Measurements from ENCODE around the gene TMEM256. TPM values are rescaled to one million over a fixed set of nuclear protein-coding genes. Genes with fewer than 3 reads are reported as not detected.
A peak's percentile ranks its signal among the peaks of the same experiment; 100 is the strongest.

The TMEM256 gene
- total RNA-seq, 1 donor = 43.7 TPM

DNA sequence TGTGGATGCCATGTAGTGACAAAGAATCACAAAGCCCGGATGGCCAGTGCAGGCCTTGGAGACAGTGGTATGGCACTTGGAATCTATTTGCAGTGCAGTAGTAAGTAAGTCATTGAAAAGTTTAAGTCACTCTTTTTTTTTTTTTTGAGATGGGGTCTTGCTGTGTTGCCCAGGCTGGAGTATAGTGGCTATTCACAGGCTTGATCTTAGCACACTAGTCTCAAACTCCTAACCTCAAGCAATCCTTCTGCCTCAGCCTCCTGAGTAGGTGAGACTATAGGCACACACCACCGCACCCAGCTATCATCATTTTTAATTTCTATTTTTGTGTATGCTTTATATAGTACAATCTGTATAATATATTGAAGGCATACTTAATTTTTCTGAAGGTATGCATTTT lies 5.3 kb downstream of the TMEM256 start:
- no peak overlapping the region for H3K4me3 ChIP-seq (ENCODE audit: low read depth, low read length)
- TF ChIP-seq, protein P1, sequence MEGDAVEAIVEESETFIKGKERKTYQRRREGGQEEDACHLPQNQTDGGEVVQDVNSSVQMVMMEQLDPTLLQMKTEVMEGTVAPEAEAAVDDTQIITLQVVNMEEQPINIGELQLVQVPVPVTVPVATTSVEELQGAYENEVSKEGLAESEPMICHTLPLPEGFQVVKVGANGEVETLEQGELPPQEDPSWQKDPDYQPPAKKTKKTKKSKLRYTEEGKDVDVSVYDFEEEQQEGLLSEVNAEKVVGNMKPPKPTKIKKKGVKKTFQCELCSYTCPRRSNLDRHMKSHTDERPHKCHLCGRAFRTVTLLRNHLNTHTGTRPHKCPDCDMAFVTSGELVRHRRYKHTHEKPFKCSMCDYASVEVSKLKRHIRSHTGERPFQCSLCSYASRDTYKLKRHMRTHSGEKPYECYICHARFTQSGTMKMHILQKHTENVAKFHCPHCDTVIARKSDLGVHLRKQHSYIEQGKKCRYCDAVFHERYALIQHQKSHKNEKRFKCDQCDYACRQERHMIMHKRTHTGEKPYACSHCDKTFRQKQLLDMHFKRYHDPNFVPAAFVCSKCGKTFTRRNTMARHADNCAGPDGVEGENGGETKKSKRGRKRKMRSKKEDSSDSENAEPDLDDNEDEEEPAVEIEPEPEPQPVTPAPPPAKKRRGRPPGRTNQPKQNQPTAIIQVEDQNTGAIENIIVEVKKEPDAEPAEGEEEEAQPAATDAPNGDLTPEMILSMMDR (IDR thresholded peaks at IDR 0.05; ENCODE audit: insufficient read depth, low read length) = no peak
- DNase-seq (ENCODE audit: low read depth) = no peak

DNA sequence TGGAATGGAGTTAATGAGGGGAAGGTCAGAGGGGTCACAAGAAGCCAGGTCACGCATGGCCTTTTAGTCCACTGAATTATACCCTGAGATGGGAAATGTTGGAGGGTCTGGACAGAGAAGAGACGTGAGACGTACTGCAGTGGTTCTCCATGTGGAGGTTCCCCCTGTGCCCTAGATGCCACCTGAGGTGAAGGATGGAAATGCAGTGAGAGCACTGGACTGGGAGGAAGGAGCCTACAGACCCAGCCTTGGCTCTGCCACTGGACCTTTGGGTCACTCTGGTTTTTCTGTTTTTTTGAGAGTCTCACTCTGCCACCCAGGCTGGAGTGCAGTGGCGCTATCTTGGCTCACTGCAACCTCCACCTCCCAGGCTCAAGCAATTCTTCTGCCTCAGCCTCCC lies 7.8 kb downstream of the TMEM256 start:
- DNase-seq (ENCODE audit: low read depth) = no peak
- H3K4me3 ChIP-seq (ENCODE audit: low read depth, low read length) = no peak overlapping the region
- TF ChIP-seq, protein P1 (IDR thresholded peaks at IDR 0.05; ENCODE audit: insufficient read depth, low read length) = no peak

DNA sequence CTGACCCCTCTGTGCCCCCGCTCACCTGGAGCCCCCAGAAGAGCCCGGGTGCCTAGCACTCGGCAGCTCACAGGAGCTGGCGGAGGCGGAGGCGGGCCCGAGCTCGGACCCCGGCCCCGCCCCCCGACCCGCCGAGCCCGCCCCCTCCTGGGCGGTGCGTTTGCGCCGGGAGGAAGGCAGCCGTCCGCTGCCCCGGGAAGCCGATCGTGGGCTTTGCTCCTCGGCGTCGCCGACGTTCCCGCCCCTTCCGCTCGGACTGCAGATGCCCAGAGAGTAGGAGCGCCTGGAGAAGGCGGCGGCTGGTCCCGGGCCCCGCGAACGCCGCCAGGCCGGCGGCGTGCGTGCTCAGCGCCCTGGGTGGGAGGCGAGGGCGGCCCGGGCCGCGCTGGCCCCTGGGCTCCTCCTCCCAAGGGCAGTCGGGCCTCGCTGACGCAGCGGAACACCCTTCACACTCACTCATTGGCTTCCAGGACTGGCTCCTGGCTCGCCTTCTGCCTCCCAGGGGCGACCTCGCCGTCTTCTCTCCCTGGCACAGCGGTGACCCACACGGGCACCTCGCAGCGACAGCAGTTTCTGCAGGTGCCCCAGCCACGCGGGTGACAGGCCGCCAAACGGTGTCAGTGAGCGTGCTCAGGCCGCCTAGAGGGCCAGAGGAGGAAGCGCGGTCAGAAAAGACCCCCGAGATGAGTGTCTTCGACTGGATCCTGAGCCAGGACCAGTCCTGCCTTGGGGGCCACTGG lies 9.3 kb downstream of the TMEM256 start, which contains the start of gene PLSCR3:
Gene PLSCR3, minus strand, starts transcription at position 74 of the 740 bp plus-strand sequence. CDS start 415 bp downstream, outside the sequence.
- DNase-seq (ENCODE audit: low read depth) = peak; percentile 81
- peak within 1 kb of the TSS; percentile 84 for H3K4me3 ChIP-seq (ENCODE audit: low read depth, low read length)
- TF ChIP-seq, protein P1 (IDR thresholded peaks at IDR 0.05; ENCODE audit: insufficient read depth, low read length) = peak; percentile 58

DNA sequence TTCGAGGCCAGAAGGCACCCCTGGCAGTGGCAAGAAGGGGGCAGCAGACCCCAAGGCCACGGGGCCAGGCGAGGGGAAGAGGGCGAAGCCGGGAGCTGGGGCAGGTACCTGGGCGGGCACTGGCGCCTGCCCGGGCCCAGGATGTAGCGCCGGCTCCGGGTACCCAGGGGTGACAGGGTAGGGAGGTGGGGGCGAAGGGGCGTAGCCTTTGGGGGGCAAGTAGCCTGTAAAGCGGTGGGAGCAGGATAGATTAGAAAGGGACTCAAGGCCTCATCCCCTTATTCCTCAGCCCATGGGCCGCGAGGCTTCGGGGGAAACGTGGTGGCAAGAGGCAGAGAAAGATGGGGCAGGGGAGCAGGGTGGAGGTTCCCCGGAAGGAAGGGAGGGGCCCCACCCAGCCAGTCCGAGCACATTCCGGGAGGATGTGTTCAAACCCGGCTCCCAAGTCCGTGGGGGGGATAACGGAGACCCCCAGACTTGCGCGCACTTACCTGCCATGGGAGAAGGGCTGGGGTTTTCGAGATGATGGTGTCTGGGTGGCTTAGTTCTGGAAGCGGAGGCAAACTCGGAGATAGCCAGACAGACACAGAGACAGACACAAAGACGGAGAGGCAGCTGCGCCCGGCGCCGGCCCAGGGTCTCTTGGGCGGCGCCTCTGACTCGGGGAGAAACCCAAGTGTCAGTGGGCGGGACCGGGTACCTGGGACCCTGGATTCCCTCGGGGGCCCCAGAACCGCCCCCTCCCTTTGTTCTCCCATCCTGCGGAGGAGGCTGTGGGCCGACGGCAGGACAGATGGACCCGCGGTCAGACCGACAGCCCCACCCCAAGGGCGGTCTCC lies 10.1 kb downstream of the TMEM256 start:
- no peak for DNase-seq (ENCODE audit: low read depth)
- H3K4me3 ChIP-seq (ENCODE audit: low read depth, low read length) = peak overlapping the region; percentile 84
- TF ChIP-seq, protein P1 (IDR thresholded peaks at IDR 0.05; ENCODE audit: insufficient read depth, low read length) = peak; percentile 10

DNA sequence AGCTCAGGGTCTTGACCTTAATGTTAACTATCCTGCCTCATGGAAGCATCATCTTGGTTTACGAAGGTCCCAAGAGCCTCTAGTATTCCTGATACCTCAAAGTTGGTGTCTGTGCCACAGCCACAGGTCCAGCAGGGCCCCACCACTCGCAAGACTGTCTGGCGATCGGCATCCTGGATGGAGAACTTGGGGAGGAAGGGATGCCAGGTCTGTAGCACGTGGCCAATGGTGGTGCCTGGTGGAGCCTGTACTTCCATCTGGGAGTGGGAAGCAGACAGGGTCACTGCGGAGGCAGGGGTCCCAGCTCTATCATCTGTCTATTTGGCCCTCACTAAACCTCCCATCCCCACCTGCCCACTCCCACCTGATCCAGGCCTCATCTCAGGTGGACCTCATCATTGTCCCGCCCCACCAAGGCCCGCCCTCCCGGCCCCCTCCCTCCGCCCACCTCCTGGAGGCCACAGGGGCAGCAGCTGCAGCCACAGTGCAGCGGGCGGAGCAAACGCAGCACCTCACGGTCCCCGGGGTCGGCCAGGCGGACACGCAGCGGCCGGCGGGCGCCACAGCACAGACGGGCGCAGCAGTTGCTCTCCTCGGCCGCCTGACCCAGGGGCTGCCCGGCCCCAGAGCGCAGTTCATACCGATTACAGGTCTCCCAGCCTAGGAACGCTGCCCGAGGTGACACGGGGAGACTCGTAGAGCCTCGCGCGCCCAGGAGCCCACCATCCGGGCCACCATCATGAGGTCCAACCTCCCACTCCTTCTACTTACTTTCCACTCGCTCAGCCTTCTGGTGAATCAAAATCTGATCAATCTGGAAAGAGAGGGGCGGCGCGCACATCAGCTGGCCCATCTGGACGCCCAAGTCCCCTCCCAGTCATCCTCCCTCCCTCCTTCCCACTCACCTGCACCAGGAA lies 10.9 kb downstream of the TMEM256 start:
- H3K4me3 ChIP-seq (ENCODE audit: low read depth, low read length) = peak overlapping the region; percentile 84
- no peak for DNase-seq (ENCODE audit: low read depth)
- TF ChIP-seq, protein P1 (IDR thresholded peaks at IDR 0.05; ENCODE audit: insufficient read depth, low read length) = no peak

DNA sequence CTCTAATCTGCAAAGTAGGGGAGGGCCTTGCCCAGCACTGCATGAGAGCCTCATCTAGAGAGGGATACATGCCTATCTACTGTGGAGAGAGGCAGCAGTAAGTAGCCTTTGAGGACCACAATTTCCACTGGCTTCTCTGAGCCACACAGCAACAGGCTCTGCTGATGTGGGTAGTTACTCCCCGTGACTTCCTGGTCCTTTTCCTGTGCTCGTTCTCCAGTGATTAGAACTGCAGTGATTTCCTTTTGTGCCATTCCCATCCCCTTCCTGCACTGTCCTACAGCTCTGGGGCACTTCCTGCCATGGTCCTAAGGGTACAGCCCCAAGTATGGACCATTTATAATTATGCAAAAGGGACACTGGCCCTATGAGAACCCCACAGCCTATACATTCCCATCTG lies 12.6 kb downstream of the TMEM256 start:
- no peak overlapping the region for H3K4me3 ChIP-seq (ENCODE audit: low read depth, low read length)
- TF ChIP-seq, protein P1 (IDR thresholded peaks at IDR 0.05; ENCODE audit: insufficient read depth, low read length) = no peak
- DNase-seq (ENCODE audit: low read depth) = no peak

Measured in fibroblast of the aortic adventitia (primary cell).